ENCODE measurements around the gene KMT5B. TPM values are rescaled to one million over a fixed set of nuclear protein-coding genes. Genes with fewer than 3 reads are reported as not detected.

KMT5B gene
- total and polyA plus RNA-seq, 2 experiments from 2014 or later, result 26.4 to 31.0 TPM

DNA sequence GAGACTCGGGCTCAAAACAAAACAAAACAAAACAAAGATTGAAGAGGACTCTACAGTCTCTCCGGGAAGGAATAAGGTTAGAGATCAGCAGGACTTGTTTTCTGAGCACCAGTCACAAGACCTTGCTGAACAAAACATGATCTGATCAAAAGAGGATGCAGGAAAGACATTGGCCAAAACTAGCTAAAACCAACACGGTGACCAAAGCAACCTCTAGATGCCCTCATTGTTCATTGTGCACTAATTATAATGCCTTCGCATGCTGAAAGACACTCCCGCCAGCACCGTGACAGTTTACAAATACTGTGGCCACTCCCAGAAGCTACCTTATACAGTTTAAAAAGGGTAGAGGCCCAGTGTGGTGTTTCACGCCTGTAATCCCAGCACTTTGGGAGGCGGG lies 76.2 kb downstream of the KMT5B start:
- Histone ChIP-seq H3F3A (replicated peaks; ENCODE audit: low read depth) (no peaks in the 10 kb centered on the region), H3K4me3 (no peak overlapping the region), H2AFZ (peak overlapping the region; percentile 47; the same call in 1 of the 2 replicates), H4K20me1 (replicated peaks; ENCODE audit: insufficient read depth) (no peaks in the 10 kb centered on the region), H3K4me1 (ENCODE audit: insufficient read depth) (no peaks in the 10 kb centered on the region), H3K4me2 (no peak overlapping the region), H3K27ac (ENCODE audit: low read depth) (no peak overlapping the region), H3K36me3 (ENCODE audit: insufficient read depth) (peaks cover 10% of the 10 kb centered on the region), H3K79me2 (replicated peaks; ENCODE audit: insufficient read depth) (no peaks in the 10 kb centered on the region), H3K27me3 (ENCODE audit: insufficient read depth) (no peaks in the 10 kb centered on the region), H3K9me2 (ENCODE audit: insufficient read depth) (no peaks in the 10 kb centered on the region)
- Mint-ChIP-seq H3K36me3 (ENCODE audit: low read depth) (peaks cover 31% of the 10 kb centered on the region), H3K27ac (no peak overlapping the region), H3K9me3 (peaks cover 43% of the 10 kb centered on the region), H3K27me3 (ENCODE audit: insufficient read depth, low read depth, poor library complexity) (peaks cover 9% of the 10 kb centered on the region), H3K4me1 (peaks cover 5% of the 10 kb centered on the region; the same call in 2 of the 3 replicates), H3K4me3 (no peak overlapping the region)
- TF ChIP-seq ZNF331 (CRISPR knock-in tag; IDR thresholded peaks at IDR 0.05; ENCODE audit: low read depth) (no peak), NANOG (IDR thresholded peaks at IDR 0.05; ENCODE audit: borderline replicate concordance) (no peak), JUNB (IDR thresholded peaks at IDR 0.05; ENCODE audit: unreplicated experiment) (no peak), POLR2AphosphoS5 (IDR thresholded peaks at IDR 0.05; ENCODE audit: low read depth) (no peak), ZNF114 (CRISPR knock-in tag; IDR thresholded peaks at IDR 0.05) (no peak), CREB1 (CRISPR knock-in tag; IDR thresholded peaks at IDR 0.05; ENCODE audit: low read depth) (no peak), EZH2phosphoT487 (IDR thresholded peaks at IDR 0.05; ENCODE audit: unreplicated experiment) (no peak), STAT1 (IDR thresholded peaks at IDR 0.05; ENCODE audit: unreplicated experiment) (no peak), EZH2 (IDR thresholded peaks at IDR 0.05; ENCODE audit: low read depth, unreplicated experiment) (no peak)
- TF ChIP-seq, protein P1, sequence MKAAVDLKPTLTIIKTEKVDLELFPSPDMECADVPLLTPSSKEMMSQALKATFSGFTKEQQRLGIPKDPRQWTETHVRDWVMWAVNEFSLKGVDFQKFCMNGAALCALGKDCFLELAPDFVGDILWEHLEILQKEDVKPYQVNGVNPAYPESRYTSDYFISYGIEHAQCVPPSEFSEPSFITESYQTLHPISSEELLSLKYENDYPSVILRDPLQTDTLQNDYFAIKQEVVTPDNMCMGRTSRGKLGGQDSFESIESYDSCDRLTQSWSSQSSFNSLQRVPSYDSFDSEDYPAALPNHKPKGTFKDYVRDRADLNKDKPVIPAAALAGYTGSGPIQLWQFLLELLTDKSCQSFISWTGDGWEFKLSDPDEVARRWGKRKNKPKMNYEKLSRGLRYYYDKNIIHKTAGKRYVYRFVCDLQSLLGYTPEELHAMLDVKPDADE (IDR thresholded peaks at IDR 0.05), result no peak
- TF ChIP-seq, protein P2, sequence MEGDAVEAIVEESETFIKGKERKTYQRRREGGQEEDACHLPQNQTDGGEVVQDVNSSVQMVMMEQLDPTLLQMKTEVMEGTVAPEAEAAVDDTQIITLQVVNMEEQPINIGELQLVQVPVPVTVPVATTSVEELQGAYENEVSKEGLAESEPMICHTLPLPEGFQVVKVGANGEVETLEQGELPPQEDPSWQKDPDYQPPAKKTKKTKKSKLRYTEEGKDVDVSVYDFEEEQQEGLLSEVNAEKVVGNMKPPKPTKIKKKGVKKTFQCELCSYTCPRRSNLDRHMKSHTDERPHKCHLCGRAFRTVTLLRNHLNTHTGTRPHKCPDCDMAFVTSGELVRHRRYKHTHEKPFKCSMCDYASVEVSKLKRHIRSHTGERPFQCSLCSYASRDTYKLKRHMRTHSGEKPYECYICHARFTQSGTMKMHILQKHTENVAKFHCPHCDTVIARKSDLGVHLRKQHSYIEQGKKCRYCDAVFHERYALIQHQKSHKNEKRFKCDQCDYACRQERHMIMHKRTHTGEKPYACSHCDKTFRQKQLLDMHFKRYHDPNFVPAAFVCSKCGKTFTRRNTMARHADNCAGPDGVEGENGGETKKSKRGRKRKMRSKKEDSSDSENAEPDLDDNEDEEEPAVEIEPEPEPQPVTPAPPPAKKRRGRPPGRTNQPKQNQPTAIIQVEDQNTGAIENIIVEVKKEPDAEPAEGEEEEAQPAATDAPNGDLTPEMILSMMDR (conservative IDR thresholded peaks at IDR 0.05; ENCODE audit: low read depth in 2 of 2), result no peak
- TF ChIP-seq, protein P3, sequence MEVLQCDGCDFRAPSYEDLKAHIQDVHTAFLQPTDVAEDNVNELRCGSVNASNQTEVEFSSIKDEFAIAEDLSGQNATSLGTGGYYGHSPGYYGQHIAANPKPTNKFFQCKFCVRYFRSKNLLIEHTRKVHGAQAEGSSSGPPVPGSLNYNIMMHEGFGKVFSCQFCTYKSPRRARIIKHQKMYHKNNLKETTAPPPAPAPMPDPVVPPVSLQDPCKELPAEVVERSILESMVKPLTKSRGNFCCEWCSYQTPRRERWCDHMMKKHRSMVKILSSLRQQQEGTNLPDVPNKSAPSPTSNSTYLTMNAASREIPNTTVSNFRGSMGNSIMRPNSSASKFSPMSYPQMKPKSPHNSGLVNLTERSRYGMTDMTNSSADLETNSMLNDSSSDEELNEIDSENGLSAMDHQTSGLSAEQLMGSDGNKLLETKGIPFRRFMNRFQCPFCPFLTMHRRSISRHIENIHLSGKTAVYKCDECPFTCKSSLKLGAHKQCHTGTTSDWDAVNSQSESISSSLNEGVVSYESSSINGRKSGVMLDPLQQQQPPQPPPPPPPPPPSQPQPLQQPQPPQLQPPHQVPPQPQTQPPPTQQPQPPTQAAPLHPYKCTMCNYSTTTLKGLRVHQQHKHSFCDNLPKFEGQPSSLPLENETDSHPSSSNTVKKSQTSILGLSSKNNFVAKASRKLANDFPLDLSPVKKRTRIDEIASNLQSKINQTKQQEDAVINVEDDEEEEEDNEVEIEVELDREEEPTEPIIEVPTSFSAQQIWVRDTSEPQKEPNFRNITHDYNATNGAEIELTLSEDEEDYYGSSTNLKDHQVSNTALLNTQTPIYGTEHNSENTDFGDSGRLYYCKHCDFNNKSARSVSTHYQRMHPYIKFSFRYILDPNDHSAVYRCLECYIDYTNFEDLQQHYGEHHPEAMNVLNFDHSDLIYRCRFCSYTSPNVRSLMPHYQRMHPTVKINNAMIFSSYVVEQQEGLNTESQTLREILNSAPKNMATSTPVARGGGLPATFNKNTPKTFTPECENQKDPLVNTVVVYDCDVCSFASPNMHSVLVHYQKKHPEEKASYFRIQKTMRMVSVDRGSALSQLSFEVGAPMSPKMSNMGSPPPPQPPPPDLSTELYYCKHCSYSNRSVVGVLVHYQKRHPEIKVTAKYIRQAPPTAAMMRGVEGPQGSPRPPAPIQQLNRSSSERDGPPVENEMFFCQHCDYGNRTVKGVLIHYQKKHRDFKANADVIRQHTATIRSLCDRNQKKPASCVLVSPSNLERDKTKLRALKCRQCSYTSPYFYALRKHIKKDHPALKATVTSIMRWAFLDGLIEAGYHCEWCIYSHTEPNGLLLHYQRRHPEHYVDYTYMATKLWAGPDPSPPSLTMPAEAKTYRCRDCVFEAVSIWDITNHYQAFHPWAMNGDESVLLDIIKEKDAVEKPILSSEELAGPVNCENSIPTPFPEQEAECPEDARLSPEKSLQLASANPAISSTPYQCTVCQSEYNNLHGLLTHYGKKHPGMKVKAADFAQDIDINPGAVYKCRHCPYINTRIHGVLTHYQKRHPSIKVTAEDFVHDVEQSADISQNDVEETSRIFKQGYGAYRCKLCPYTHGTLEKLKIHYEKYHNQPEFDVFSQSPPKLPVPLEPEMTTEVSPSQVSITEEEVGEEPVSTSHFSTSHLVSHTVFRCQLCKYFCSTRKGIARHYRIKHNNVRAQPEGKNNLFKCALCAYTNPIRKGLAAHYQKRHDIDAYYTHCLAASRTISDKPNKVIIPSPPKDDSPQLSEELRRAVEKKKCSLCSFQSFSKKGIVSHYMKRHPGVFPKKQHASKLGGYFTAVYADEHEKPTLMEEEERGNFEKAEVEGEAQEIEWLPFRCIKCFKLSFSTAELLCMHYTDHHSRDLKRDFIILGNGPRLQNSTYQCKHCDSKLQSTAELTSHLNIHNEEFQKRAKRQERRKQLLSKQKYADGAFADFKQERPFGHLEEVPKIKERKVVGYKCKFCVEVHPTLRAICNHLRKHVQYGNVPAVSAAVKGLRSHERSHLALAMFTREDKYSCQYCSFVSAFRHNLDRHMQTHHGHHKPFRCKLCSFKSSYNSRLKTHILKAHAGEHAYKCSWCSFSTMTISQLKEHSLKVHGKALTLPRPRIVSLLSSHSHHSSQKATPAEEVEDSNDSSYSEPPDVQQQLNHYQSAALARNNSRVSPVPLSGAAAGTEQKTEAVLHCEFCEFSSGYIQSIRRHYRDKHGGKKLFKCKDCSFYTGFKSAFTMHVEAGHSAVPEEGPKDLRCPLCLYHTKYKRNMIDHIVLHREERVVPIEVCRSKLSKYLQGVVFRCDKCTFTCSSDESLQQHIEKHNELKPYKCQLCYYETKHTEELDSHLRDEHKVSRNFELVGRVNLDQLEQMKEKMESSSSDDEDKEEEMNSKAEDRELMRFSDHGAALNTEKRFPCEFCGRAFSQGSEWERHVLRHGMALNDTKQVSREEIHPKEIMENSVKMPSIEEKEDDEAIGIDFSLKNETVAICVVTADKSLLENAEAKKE (CRISPR knock-in tag; IDR thresholded peaks at IDR 0.05), result no peak
- TF ChIP-seq, protein P4, sequence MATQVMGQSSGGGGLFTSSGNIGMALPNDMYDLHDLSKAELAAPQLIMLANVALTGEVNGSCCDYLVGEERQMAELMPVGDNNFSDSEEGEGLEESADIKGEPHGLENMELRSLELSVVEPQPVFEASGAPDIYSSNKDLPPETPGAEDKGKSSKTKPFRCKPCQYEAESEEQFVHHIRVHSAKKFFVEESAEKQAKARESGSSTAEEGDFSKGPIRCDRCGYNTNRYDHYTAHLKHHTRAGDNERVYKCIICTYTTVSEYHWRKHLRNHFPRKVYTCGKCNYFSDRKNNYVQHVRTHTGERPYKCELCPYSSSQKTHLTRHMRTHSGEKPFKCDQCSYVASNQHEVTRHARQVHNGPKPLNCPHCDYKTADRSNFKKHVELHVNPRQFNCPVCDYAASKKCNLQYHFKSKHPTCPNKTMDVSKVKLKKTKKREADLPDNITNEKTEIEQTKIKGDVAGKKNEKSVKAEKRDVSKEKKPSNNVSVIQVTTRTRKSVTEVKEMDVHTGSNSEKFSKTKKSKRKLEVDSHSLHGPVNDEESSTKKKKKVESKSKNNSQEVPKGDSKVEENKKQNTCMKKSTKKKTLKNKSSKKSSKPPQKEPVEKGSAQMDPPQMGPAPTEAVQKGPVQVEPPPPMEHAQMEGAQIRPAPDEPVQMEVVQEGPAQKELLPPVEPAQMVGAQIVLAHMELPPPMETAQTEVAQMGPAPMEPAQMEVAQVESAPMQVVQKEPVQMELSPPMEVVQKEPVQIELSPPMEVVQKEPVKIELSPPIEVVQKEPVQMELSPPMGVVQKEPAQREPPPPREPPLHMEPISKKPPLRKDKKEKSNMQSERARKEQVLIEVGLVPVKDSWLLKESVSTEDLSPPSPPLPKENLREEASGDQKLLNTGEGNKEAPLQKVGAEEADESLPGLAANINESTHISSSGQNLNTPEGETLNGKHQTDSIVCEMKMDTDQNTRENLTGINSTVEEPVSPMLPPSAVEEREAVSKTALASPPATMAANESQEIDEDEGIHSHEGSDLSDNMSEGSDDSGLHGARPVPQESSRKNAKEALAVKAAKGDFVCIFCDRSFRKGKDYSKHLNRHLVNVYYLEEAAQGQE (IDR thresholded peaks at IDR 0.05; ENCODE audit: unreplicated experiment), result no peak
- no peak for ATAC-seq
- DNase-seq (ENCODE audit: low spot score), result no peak
